NCI-H446 treated with DMSO at 0.1 percent for 48 hours (cell line): ENCODE measurements around the gene ST3GAL6.
"Not testable (repeated sequence)": the region's sequence is repeated elsewhere in the genome, so short reads cannot be mapped to it uniquely, and the experiment has no call there.

Source experiments
- DNase-seq: peaks from one replicate; lab custom pipeline; 2025; lab: John Stamatoyannopoulos, UW

The ST3GAL6 gene

GRCh38 chr3:98805571-98805970 lies 42.4 kb downstream of the ST3GAL6 start:
- DNase-seq, result no peak

GRCh38 chr3:98806521-98806920 lies 43.4 kb downstream of the ST3GAL6 start:
- DNase-seq, result no peak

GRCh38 chr3:98807011-98807410 lies 43.9 kb downstream of the ST3GAL6 start:
- no peak for DNase-seq

GRCh38 chr3:98807561-98807960 lies 44.4 kb downstream of the ST3GAL6 start:
- no peak for DNase-seq

GRCh38 chr3:98808071-98808470 lies 44.9 kb downstream of the ST3GAL6 start:
- DNase-seq, result no peak

- no peak for DNase-seq
These were observed 46.4 kb downstream of the ST3GAL6 start for GRCh38 chr3:98809557-98809956.

- DNase-seq, result no peak
These were observed 47.9 kb downstream of the ST3GAL6 start for GRCh38 chr3:98811048-98811447.

GRCh38 chr3:98812851-98813374 lies 49.8 kb downstream of the ST3GAL6 start:
- peak; percentile 30 for DNase-seq

- DNase-seq, result no peak
These were observed 51.8 kb downstream of the ST3GAL6 start for GRCh38 chr3:98814817-98815420.

GRCh38 chr3:98817547-98818041 lies 54.5 kb downstream of the ST3GAL6 start:
- DNase-seq, result peak; percentile 8

GRCh38 chr3:98821063-98821462 lies 57.9 kb downstream of the ST3GAL6 start:
- DNase-seq, result no peak

- DNase-seq, result no peak
These were observed 60.7 kb downstream of the ST3GAL6 start for GRCh38 chr3:98823791-98824190.

GRCh38 chr3:98824256-98824655 lies 61.1 kb downstream of the ST3GAL6 start:
- DNase-seq, result no peak

- no peak for DNase-seq
These were observed 63.0 kb downstream of the ST3GAL6 start for GRCh38 chr3:98826126-98826525.

GRCh38 chr3:98827221-98827920 lies 64.2 kb downstream of the ST3GAL6 start:
- DNase-seq, result peak; percentile 73

- DNase-seq, result no peak
These were observed 66.2 kb downstream of the ST3GAL6 start for GRCh38 chr3:98829246-98829832.

GRCh38 chr3:98831060-98831459 lies 67.9 kb downstream of the ST3GAL6 start:
- not testable (repeated sequence) for DNase-seq

GRCh38 chr3:98839846-98840245 lies 76.7 kb downstream of the ST3GAL6 start:
- no peak for DNase-seq

GRCh38 chr3:98843266-98843959 lies 80.3 kb downstream of the ST3GAL6 start:
- DNase-seq, result no peak
